ENCODE measurements around the gene FBXO10.

Gene FBXO10

GRCh38 chr9:37555786-37556185 lies 20.4 kb downstream of the FBXO10 start:
- TF ChIP-seq, protein P1, sequence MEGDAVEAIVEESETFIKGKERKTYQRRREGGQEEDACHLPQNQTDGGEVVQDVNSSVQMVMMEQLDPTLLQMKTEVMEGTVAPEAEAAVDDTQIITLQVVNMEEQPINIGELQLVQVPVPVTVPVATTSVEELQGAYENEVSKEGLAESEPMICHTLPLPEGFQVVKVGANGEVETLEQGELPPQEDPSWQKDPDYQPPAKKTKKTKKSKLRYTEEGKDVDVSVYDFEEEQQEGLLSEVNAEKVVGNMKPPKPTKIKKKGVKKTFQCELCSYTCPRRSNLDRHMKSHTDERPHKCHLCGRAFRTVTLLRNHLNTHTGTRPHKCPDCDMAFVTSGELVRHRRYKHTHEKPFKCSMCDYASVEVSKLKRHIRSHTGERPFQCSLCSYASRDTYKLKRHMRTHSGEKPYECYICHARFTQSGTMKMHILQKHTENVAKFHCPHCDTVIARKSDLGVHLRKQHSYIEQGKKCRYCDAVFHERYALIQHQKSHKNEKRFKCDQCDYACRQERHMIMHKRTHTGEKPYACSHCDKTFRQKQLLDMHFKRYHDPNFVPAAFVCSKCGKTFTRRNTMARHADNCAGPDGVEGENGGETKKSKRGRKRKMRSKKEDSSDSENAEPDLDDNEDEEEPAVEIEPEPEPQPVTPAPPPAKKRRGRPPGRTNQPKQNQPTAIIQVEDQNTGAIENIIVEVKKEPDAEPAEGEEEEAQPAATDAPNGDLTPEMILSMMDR (IDR thresholded peaks at IDR 0.05; ENCODE audit: extremely low read depth, insufficient read depth, missing control alignments): no peak
- no peak for DNase-seq (ENCODE audit: low spot score)
- in situ Hi-C loops (cut with MboI; ENCODE audit: low pct_unique_long_range_greater_than_20kb, low sequenced_read_pairs, unreplicated experiment): no loop called here

GRCh38 chr9:37554318-37554717 lies 21.9 kb downstream of the FBXO10 start:
- in situ Hi-C loops (cut with MboI; ENCODE audit: low pct_unique_long_range_greater_than_20kb, low sequenced_read_pairs, unreplicated experiment): no loop called here
- TF ChIP-seq, protein P1 (IDR thresholded peaks at IDR 0.05; ENCODE audit: extremely low read depth, insufficient read depth, missing control alignments): no peak
- DNase-seq (ENCODE audit: low spot score): no peak

DNA sequence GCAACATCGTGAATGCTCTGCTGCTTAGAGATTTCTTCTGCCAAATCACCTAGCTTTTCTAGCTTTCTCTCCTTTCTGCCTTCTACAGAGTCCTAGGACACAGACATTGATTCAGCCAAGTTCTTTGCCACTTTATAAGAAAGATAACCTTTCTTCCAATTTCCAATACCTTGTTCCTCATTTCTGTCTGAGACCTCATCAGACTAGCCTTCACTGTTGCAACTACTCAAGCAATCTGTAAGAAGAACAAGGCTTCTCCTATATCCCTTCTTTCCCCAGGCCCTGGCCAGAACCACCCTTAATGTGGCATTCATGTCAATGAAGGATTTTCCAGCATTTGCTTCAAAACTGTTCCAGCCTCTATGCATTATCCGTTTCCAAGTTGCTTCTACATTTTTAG lies 24.3 kb downstream of the FBXO10 start:
- TF ChIP-seq, protein P1 (IDR thresholded peaks at IDR 0.05; ENCODE audit: extremely low read depth, insufficient read depth, missing control alignments): no peak
- in situ Hi-C loops (cut with MboI; ENCODE audit: low pct_unique_long_range_greater_than_20kb, low sequenced_read_pairs, unreplicated experiment): no loop called here

DNA sequence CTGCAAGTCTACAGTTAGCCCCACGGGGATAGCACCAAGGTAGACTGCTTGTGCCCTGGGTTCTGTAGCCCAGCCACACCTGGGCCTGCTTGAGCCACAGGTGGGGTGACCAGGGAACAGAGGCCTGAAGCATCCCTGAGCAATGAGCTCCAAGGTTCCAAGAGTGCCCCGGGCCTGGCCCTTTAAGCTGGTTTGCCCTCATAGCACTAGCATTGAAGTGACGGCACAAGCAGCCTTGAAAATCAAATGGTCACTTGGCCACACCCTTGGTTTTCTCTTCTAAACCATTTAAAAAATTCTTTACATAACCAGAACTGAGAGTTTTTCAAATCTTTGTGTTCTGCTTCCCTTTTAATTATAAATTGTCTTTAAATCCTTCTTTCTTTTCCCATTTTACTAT lies 24.7 kb downstream of the FBXO10 start:
- in situ Hi-C loops (cut with MboI; ENCODE audit: low pct_unique_long_range_greater_than_20kb, low sequenced_read_pairs, unreplicated experiment): no loop called here
- no peak for DNase-seq (ENCODE audit: low spot score)
- TF ChIP-seq, protein P1 (IDR thresholded peaks at IDR 0.05; ENCODE audit: extremely low read depth, insufficient read depth, missing control alignments): no peak

More for the DNA sequence above, 24.3 kb downstream of the FBXO10 start:
- DNase-seq (ENCODE audit: low spot score): no peak

- TF ChIP-seq, protein P1 (IDR thresholded peaks at IDR 0.05; ENCODE audit: extremely low read depth, insufficient read depth, missing control alignments): no peak
- no peak for DNase-seq (ENCODE audit: low spot score)
- in situ Hi-C loops (cut with MboI; ENCODE audit: low pct_unique_long_range_greater_than_20kb, low sequenced_read_pairs, unreplicated experiment): no loop called here
Observed at GRCh38 chr9:37550781-37551180, 25.4 kb downstream of the FBXO10 start.

GRCh38 chr9:37549527-37549926 lies 26.7 kb downstream of the FBXO10 start:
- in situ Hi-C loops (cut with MboI; ENCODE audit: low pct_unique_long_range_greater_than_20kb, low sequenced_read_pairs, unreplicated experiment): no loop called here
- no peak for DNase-seq (ENCODE audit: low spot score)
- TF ChIP-seq, protein P1 (IDR thresholded peaks at IDR 0.05; ENCODE audit: extremely low read depth, insufficient read depth, missing control alignments): no peak
